Transverse colon (tissue), 4 donors: ENCODE measurements around the gene MAFB.

ENCODE experiments used
- CTCF ChIP-seq, 5 experiments: fragments of 200-600 bp in 3 of 5; fragments of 450-650 bp in 2 of 5; sonication (generic) in 3 of 5; IDR thresholded peaks; 1 replicate in 2 of 5; 2 replicates in 3 of 5; pipeline ENCODE4 v1.5.1; 2016 to 2017; ENCODE audit warnings: antibody characterized with exemption in 5 of 5, inconsistent platforms in 3 of 5, mild to moderate bottlenecking in 2 of 5, moderate library complexity in 1 of 5
- EP300 ChIP-seq: sonication (generic); formaldehyde crosslinking; IDR thresholded peaks from one replicate; pipeline ENCODE4 v1.6.1; 2017; ENCODE audit warnings: antibody characterized with exemption, low read depth
- POLR2A ChIP-seq: fragments of 450-650 bp; IDR thresholded peaks from one replicate; pipeline ENCODE4 v1.6.1; 2016; ENCODE audit warnings: antibody characterized with exemption, mild to moderate bottlenecking, moderate library complexity
- POLR2AphosphoS5 ChIP-seq, 3 donors: sonication (generic); formaldehyde crosslinking; IDR thresholded peaks; one replicate each; pipeline ENCODE4 v1.6.1; 2016; ENCODE audit warnings: antibody characterized with exemption in 3 of 3

- TF ChIP-seq CTCF (IDR thresholded peaks at IDR 0.05) = no peak
- no peak for TF ChIP-seq EP300
- TF ChIP-seq POLR2A = no peak
- no peak for TF ChIP-seq POLR2AphosphoS5 (IDR thresholded peaks at IDR 0.05)
Observed at GRCh38 chr20:40714916-40715315, 25.9 kb upstream of the MAFB start.
